ENCODE measurements around the gene NSMCE1. TPM values are rescaled to one million over a fixed set of nuclear protein-coding genes. Genes with fewer than 3 reads are reported as not detected.

NSMCE1 gene
- total RNA-seq, 1 donor from 2014 or later, result 25.8 TPM

- Mint-ChIP-seq H3K27ac (no peak overlapping the region), H3K4me3 (no peak overlapping the region), H3K27me3 (ENCODE audit: low read depth) (no peaks in the 10 kb centered on the region), H3K36me3 (peaks cover 9% of the 10 kb centered on the region), H3K9me3 (no peaks in the 10 kb centered on the region), H3K4me1 (no peaks in the 10 kb centered on the region)
- TF ChIP-seq CTCF (IDR thresholded peaks at IDR 0.05; ENCODE audit: unreplicated experiment), result no peak
- DNase-seq (ENCODE audit: low spot score in 2 of 2, unreplicated experiment in 2 of 2), result no peak
Measured at GRCh38 chr16:27216297-27216885, 52.2 kb downstream of the NSMCE1 start.

- Mint-ChIP-seq H3K27me3 (ENCODE audit: low read depth) (no peaks in the 10 kb centered on the region), H3K36me3 (peaks cover 9% of the 10 kb centered on the region), H3K9me3 (no peaks in the 10 kb centered on the region), H3K4me3 (no peak overlapping the region), H3K4me1 (no peaks in the 10 kb centered on the region), H3K27ac (no peak overlapping the region)
- no peak for TF ChIP-seq CTCF (IDR thresholded peaks at IDR 0.05; ENCODE audit: unreplicated experiment)
- no peak for DNase-seq (ENCODE audit: low spot score in 2 of 2, unreplicated experiment in 2 of 2)
Measured at GRCh38 chr16:27215660-27216059, 52.9 kb downstream of the NSMCE1 start.

- no peaks in the 10 kb centered on the region for H3K9me3 Mint-ChIP-seq
- no peak for TF ChIP-seq CTCF (IDR thresholded peaks at IDR 0.05; ENCODE audit: unreplicated experiment)
- no peak for DNase-seq (ENCODE audit: low spot score in 2 of 2, unreplicated experiment in 2 of 2)
- no peaks in the 10 kb centered on the region for H3K4me1 Mint-ChIP-seq
- no peak overlapping the region for H3K4me3 Mint-ChIP-seq
- H3K27me3 Mint-ChIP-seq (ENCODE audit: low read depth), result no peaks in the 10 kb centered on the region
- peaks cover 9% of the 10 kb centered on the region for H3K36me3 Mint-ChIP-seq
- H3K27ac Mint-ChIP-seq, result no peak overlapping the region
Measured at GRCh38 chr16:27214084-27214961, 54.2 kb downstream of the NSMCE1 start.

- Mint-ChIP-seq H3K27me3 (ENCODE audit: low read depth) (no peaks in the 10 kb centered on the region), H3K4me3 (no peak overlapping the region), H3K9me3 (no peaks in the 10 kb centered on the region), H3K27ac (no peak overlapping the region), H3K4me1 (no peaks in the 10 kb centered on the region), H3K36me3 (peaks cover 7% of the 10 kb centered on the region)
- TF ChIP-seq CTCF (IDR thresholded peaks at IDR 0.05; ENCODE audit: unreplicated experiment), result no peak
- DNase-seq (ENCODE audit: low spot score in 2 of 2, unreplicated experiment in 2 of 2), result no peak
Measured at GRCh38 chr16:27211026-27211425, 57.5 kb downstream of the NSMCE1 start.

- Mint-ChIP-seq H3K9me3 (no peaks in the 10 kb centered on the region), H3K27me3 (ENCODE audit: low read depth) (no peaks in the 10 kb centered on the region), H3K36me3 (peaks cover 4% of the 10 kb centered on the region), H3K4me1 (no peaks in the 10 kb centered on the region), H3K27ac (no peak overlapping the region), H3K4me3 (no peak overlapping the region)
- no peak for DNase-seq (ENCODE audit: low spot score in 2 of 2, unreplicated experiment in 2 of 2)
- no peak for TF ChIP-seq CTCF (IDR thresholded peaks at IDR 0.05; ENCODE audit: unreplicated experiment)
Measured at GRCh38 chr16:27210174-27210573, 58.4 kb downstream of the NSMCE1 start.

Measured in mesothelial cell of epicardium (in vitro differentiated cells).